GM12878 (cell line): ENCODE measurements around the gene DHRS7B. TPM values are rescaled to one million over a fixed set of nuclear protein-coding genes. Genes with fewer than 3 reads are reported as not detected.

ENCODE experiments used
- ATAC-seq: fragments of 200-7000 bp; cut with Tn5 transposase; 3 replicates; pipeline ENCODE4 v1.9.1; 2020; ENCODE audit warnings: mild to moderate bottlenecking, moderate library complexity
- BruUV-seq: library from RNA; stranded (reverse); fragments of 400-500 nt; replicated peaks from 2 replicates; lab custom pipeline; 2021; lab: Mats Ljungman, UMichigan
- CTCF ChIA-PET: fragments of 300-600 bp; sonication (Branson Sonifier 250); formaldehyde crosslinking; extraction: SDS; loops from one replicate; lab custom pipeline; 2021; ENCODE audit warnings: inconsistent platforms; lab: Yijun Ruan, JAX
- POLR2A ChIA-PET: fragments of 350-600 bp; formaldehyde crosslinking; extraction: SDS; loops from one replicate; lab custom pipeline; 2021; ENCODE audit warnings: inconsistent platforms; lab: Charles Lee
- RAD21 ChIA-PET: fragments of 300-600 bp; sonication (Branson Sonifier 250); formaldehyde crosslinking; loops from one replicate; lab custom pipeline; 2023; ENCODE audit warnings: antibody characterized with exemption; ENCODE audit not compliant: unreplicated experiment; lab: Charles Lee
- SMC1A ChIA-PET: fragments of 300-600 bp; sonication (Branson Sonifier 250); formaldehyde crosslinking; loops from one replicate; lab custom pipeline; 2023; ENCODE audit not compliant: unreplicated experiment, uncharacterized antibody; lab: Charles Lee
- DNase-seq: peaks from one replicate; pipeline ENCODE4 v3.0.0-alpha.2; 2011; ENCODE audit warnings: low read depth, low spot score
- FAIRE-seq: peaks from 3 replicates; lab custom pipeline; 2011; peaks lifted over from hg19 to GRCh38; lab: Jason Lieb, UNC
- H2AFZ ChIP-seq: 2 replicates; pipeline ENCODE4 v1.6.0; 2011; ENCODE audit warnings: low read depth, low read length, control low read depth; ENCODE audit not compliant: control insufficient read depth
- H3K27ac ChIP-seq: 2 replicates; pipeline ENCODE4 v1.5.1; 2011; ENCODE audit warnings: control low read depth; ENCODE audit not compliant: control insufficient read depth, insufficient read depth
- H3K27me3 ChIP-seq, 2 experiments: replicated peaks in 1 of 2; 2 replicates each; pipeline versions ENCODE4 v1.6.0 to v1.6.1; 2011; ENCODE audit warnings: low read length in 1 of 2; ENCODE audit not compliant: control insufficient read depth in 2 of 2, insufficient read depth in 2 of 2
- H3K36me3 ChIP-seq, 2 experiments: 2 replicates each; pipeline ENCODE4 v1.5.1; 2011; ENCODE audit warnings: low read length in 1 of 2; ENCODE audit not compliant: control insufficient read depth in 2 of 2, insufficient read depth in 2 of 2
- H3K4me1 ChIP-seq: 2 replicates; pipeline ENCODE4 v1.6.1; 2011; ENCODE audit warnings: mild to moderate bottlenecking, low read length, moderate library complexity, mixed read lengths; ENCODE audit not compliant: control insufficient read depth, insufficient read depth
- H3K4me2 ChIP-seq: 2 replicates; pipeline ENCODE4 v1.6.0; 2011; ENCODE audit warnings: control low read depth; ENCODE audit not compliant: control insufficient read depth, insufficient read depth
- H3K4me3 ChIP-seq: fragments of 200-600 bp; sonication (generic); 2 replicates; pipeline ENCODE4 v1.5.1; 2016
- H3K79me2 ChIP-seq: 2 replicates; pipeline ENCODE4 v1.6.0; 2011; ENCODE audit warnings: low read length; ENCODE audit not compliant: control insufficient read depth, insufficient read depth
- H3K9ac ChIP-seq: 2 replicates; pipeline ENCODE4 v1.8.0; 2011; ENCODE audit warnings: low read length, control low read depth, mixed read lengths; ENCODE audit not compliant: control insufficient read depth, insufficient read depth
- H3K9me3 ChIP-seq: replicated peaks from 3 replicates; pipeline ENCODE4 v1.5.1; 2011; ENCODE audit warnings: mild to moderate bottlenecking, low read length; ENCODE audit not compliant: control insufficient read depth, insufficient read depth
- H4K20me1 ChIP-seq: 2 replicates; pipeline ENCODE4 v1.6.0; 2011; ENCODE audit not compliant: control insufficient read depth, insufficient read depth
- BACH1 ChIP-seq: fragments of 450-650 bp; IDR thresholded peaks from 2 replicates; pipeline ENCODE4 v1.6.1; 2017; ENCODE audit warnings: mild to moderate bottlenecking, borderline replicate concordance
- BCLAF1 ChIP-seq: fragments of 450-650 bp; IDR thresholded peaks from 2 replicates; pipeline ENCODE4 v1.6.1; 2017; ENCODE audit warnings: antibody characterized with exemption, mild to moderate bottlenecking, moderate library complexity
- BMI1 ChIP-seq: fragments of 450-650 bp; IDR thresholded peaks from 2 replicates; pipeline ENCODE4 v1.6.1; 2016; ENCODE audit warnings: mild to moderate bottlenecking, moderate library complexity, borderline replicate concordance
- CEBPB ChIP-seq, 2 experiments: fragments of 150-350 bp in 1 of 2; IDR thresholded peaks; 2 replicates each; pipeline ENCODE4 v1.6.1; 2012 to 2014; ENCODE audit warnings: low read depth in 2 of 2, low read length in 2 of 2, borderline replicate concordance in 1 of 2, inconsistent platforms in 1 of 2
- PBX3 ChIP-seq: IDR thresholded peaks from 2 replicates; pipeline ENCODE4 v1.6.1; 2011; ENCODE audit warnings: mild to moderate bottlenecking, low read depth, low read length, moderate library complexity; ENCODE audit not compliant: insufficient replicate concordance
- RBBP5 ChIP-seq: fragments of 200-600 bp; sonication (generic); conservative IDR thresholded peaks from 2 replicates; pipeline ENCODE4 v1.6.1; 2016
- RCOR1 ChIP-seq: conservative IDR thresholded peaks from 2 replicates; pipeline ENCODE4 v1.6.1; 2012; ENCODE audit warnings: low read depth, low read length, improper control_type of control experiment
- SMAD1 ChIP-seq: fragments of 450-650 bp; IDR thresholded peaks from 2 replicates; pipeline ENCODE4 v1.6.1; 2018; ENCODE audit warnings: mild to moderate bottlenecking, low read depth; ENCODE audit not compliant: partially characterized antibody
- SUPT20H ChIP-seq: IDR thresholded peaks from 2 replicates; pipeline ENCODE4 v1.6.1; 2011; ENCODE audit warnings: low read depth, mild to moderate bottlenecking, low read length, moderate library complexity, borderline replicate concordance; ENCODE audit not compliant: control insufficient read depth
- ZNF207 ChIP-seq: fragments of 450-650 bp; IDR thresholded peaks from 2 replicates; pipeline ENCODE4 v1.6.1; 2014; ENCODE audit warnings: antibody characterized with exemption, mild to moderate bottlenecking, borderline replicate concordance
- WGBS: methylation state at CpG from one replicate; pipeline ENCODE4 v1.1.6; 2016; ENCODE audit warnings: low lambda C conversion rate; ENCODE audit not compliant: insufficient replicate concordance, insufficient coverage; ENCODE audit errors: missing lambda C conversion rate; 5-methylcytosine and 5-hydroxymethylcytosine counted together
- in situ Hi-C: fragments of 300-500 bp; cut with MboI; formaldehyde crosslinking; loops from 9 replicates; pipeline ENCODE4 v1.14.3; 2018; ENCODE audit warnings: mixed read lengths
- intact Hi-C: fragments of 100-400 bp; cut with micrococcal nuclease; formaldehyde crosslinking; loops from one replicate; pipeline ENCODE4 v1.14.2; 2022; ENCODE audit not compliant: unreplicated experiment
- polyA plus RNA-seq, 11 experiments: library from polyadenylated mRNA; depleted of rRNA in 4 of 11; unstranded in 6 of 11; stranded (reverse) in 5 of 11; fragments of >200 nt; fragmentation: Nextera tagmentation in 4 of 11; fragmentation: Illumina TruSeq in 1 of 11; extraction: Ambion mirVana in 4 of 11; extraction: Trizol in 1 of 11; gene quantifications; 1 replicate in 1 of 11; 2 replicates in 10 of 11; pipeline versions ENCODE4 v1.2.1 to v1.2.3, GENCODE V29; 2011 to 2016; ENCODE audit warnings: inconsistent platforms in 2 of 11, missing spikeins in 2 of 11, low read depth in 1 of 11
- total RNA-seq, 4 experiments: library from RNA; depleted of rRNA in 3 of 4; stranded (reverse); fragments of >200 nt in 3 of 4; fragmentation: Illumina TruSeq in 1 of 4; extraction: Trizol in 1 of 4; gene quantifications; 2 replicates each; pipeline versions ENCODE4 v1.2.1 to v1.2.3, GENCODE V29; 2013 to 2021
- TF ChIP-seq, protein P1 (sequence below): fragments of 450-650 bp; IDR thresholded peaks from 2 replicates; pipeline ENCODE4 v1.6.1; 2017; ENCODE audit warnings: borderline replicate concordance

The DHRS7B gene
- total and polyA plus RNA-seq, 10 of the 15 experiments (the other 5 are each of a cell fraction or from before 2014, with no cell fraction given): 11.1 to 35.6 (median 23.0) TPM

DNA sequence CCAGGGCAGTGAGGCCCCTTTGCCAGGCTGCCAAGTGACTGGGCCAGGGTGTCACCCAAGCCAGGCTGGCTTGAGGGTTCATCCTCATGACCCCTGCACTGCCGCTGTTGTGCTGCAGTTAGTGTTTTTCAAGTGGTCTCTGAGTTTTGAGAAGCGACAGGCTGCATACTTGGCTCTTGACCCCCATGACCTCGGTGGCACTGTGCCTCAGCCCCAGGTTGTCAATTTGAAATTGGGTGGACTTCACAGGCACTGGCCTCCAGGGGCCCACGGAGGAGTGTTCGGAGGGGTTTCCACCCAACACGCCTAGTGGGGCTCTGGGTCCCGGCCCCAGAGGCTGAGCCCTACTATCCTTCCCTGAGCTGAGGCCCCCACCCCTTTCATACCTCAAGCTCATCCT is 42.7 kb downstream of the DHRS7B start:
- intact Hi-C loops (no loop called here), in situ Hi-C loops (no loop called here)
- H3K27ac ChIP-seq: no peak overlapping the region
- TF ChIP-seq CEBPB (IDR thresholded peaks at IDR 0.05; ENCODE audit: borderline replicate concordance in 1 of 2, low read depth in 2 of 2, low read length in 2 of 2) (no peak), RCOR1 (no peak), BMI1 (no peak), BACH1 (no peak)
- TF ChIP-seq, all 136 proteins: peak for 0
- H3K36me3 ChIP-seq: peaks cover 4 to 7% of the 10 kb centered on the region in 2 experiments; a peak in 3 of 4 replicates
- H3K4me1 ChIP-seq: peaks cover 14% of the 10 kb centered on the region
- BruUV-seq: no TSS peak
- ChIA-PET CTCF (interaction anchor here (0.7 to 1.3 kb wide), 2 partner anchors 41 to 176 kb away, joined by 3 read pairs; no protein-coding TSS in a partner anchor), POLR2A (no interaction called here), RAD21 (no interaction called here), SMC1A (interaction anchor here (0.7 to 1.9 kb wide), 3 partner anchors 10 to 42 kb away, joined by 3 to 7 read pairs (median 4); no protein-coding TSS in a partner anchor)
- no peaks in the 10 kb centered on the region for H3K9me3 ChIP-seq
- no peak overlapping the region for H3K9ac ChIP-seq
- H3K4me3 ChIP-seq: no peak overlapping the region
- FAIRE-seq (no peak), ATAC-seq (no peak), DNase-seq (no peak)
- WGBS: 87% methylated on average over 7 of the region's 7 CpGs
- no peak overlapping the region for H3K4me2 ChIP-seq
- H2AFZ ChIP-seq: no peak overlapping the region
- no peaks in the 10 kb centered on the region for H3K79me2 ChIP-seq
- no peaks in the 10 kb centered on the region for H4K20me1 ChIP-seq
- no peaks in the 10 kb centered on the region for H3K27me3 ChIP-seq

- in situ Hi-C loops: no loop called here
- no TSS peak for BruUV-seq
- TF ChIP-seq ZNF207: no peak
- TF ChIP-seq, protein P1, sequence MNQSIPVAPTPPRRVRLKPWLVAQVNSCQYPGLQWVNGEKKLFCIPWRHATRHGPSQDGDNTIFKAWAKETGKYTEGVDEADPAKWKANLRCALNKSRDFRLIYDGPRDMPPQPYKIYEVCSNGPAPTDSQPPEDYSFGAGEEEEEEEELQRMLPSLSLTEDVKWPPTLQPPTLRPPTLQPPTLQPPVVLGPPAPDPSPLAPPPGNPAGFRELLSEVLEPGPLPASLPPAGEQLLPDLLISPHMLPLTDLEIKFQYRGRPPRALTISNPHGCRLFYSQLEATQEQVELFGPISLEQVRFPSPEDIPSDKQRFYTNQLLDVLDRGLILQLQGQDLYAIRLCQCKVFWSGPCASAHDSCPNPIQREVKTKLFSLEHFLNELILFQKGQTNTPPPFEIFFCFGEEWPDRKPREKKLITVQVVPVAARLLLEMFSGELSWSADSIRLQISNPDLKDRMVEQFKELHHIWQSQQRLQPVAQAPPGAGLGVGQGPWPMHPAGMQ: no peak
- no peak for TF ChIP-seq PBX3
- TF ChIP-seq BCLAF1: no peak
- no peak for TF ChIP-seq SMAD1
- no peak for TF ChIP-seq SUPT20H
- TF ChIP-seq RBBP5: no peak
These were observed 44.0 kb downstream of the DHRS7B start for GRCh38 chr17:21170809-21171208.

More at GRCh38 chr17:21170809-21171208, 44.0 kb downstream of the DHRS7B start:
- no peak overlapping the region for H3K9ac ChIP-seq
- H3K27me3 ChIP-seq: no peaks in the 10 kb centered on the region
- H3K79me2 ChIP-seq: no peaks in the 10 kb centered on the region
- ATAC-seq (no peak), DNase-seq (no peak), FAIRE-seq (no peak)
- CTCF ChIA-PET: interaction anchor here (0.8 kb wide), 2 partner anchors 42 to 51 kb away, joined by 3 read pairs; no protein-coding TSS in a partner anchor
- SMC1A ChIA-PET: interaction anchor here (1.9 kb wide), 1 partner anchor 11 kb away, joined by 7 read pairs; no protein-coding TSS in a partner anchor
- no peaks in the 10 kb centered on the region for H4K20me1 ChIP-seq
- H3K36me3 ChIP-seq: peaks cover 4 to 7% of the 10 kb centered on the region in 2 experiments; a peak in 3 of 4 replicates
- RAD21 ChIA-PET: no interaction called here
- intact Hi-C loops: loop anchor here (2.0 kb wide), 1 partner anchor 44 kb away; the partner anchor contains the start of gene DHRS7B
- no peak overlapping the region; the same call in 1 of the 2 replicates for H3K27ac ChIP-seq
- peaks cover 14% of the 10 kb centered on the region for H3K4me1 ChIP-seq
- peak overlapping the region; percentile 86; the same call in 1 of the 2 replicates for H3K4me2 ChIP-seq
- POLR2A ChIA-PET: no interaction called here
- 100% methylated on average over 5 of the region's 7 CpGs for WGBS
- no peak overlapping the region for H3K4me3 ChIP-seq
- no peaks in the 10 kb centered on the region for H3K9me3 ChIP-seq
- H2AFZ ChIP-seq: no peak overlapping the region
